ENCODE results near the gene SARDH.

Gene SARDH

DNA sequence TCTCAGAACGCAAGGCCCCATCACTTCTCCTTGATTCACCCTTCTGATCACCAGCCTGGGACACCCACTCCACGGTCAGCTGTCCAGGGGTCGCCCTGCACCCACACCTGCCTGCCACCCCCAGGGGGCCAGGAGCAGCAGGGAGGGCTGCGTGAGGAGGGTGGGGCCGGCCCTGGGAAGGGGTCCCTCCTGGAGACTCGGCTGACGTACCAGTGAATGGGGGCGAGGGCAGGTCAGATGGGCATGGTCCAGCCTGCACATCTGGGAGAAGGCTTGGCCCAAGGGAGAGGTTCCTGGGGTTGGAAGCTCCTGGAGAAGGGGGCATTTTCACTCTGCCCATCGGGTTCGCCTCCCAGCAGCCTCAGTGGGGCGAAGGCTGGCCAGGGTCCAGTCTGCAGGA lies 21.8 kb upstream of the SARDH start:
- H3K9me3 ChIP-seq (ENCODE audit: low read length), result no peaks in the 10 kb centered on the region
- H2AFZ ChIP-seq (ENCODE audit: low read length), result no peak overlapping the region
- H3K9me2 ChIP-seq (ENCODE audit: low read depth, low read length), result no peaks in the 10 kb centered on the region
- TF ChIP-seq, protein P1, sequence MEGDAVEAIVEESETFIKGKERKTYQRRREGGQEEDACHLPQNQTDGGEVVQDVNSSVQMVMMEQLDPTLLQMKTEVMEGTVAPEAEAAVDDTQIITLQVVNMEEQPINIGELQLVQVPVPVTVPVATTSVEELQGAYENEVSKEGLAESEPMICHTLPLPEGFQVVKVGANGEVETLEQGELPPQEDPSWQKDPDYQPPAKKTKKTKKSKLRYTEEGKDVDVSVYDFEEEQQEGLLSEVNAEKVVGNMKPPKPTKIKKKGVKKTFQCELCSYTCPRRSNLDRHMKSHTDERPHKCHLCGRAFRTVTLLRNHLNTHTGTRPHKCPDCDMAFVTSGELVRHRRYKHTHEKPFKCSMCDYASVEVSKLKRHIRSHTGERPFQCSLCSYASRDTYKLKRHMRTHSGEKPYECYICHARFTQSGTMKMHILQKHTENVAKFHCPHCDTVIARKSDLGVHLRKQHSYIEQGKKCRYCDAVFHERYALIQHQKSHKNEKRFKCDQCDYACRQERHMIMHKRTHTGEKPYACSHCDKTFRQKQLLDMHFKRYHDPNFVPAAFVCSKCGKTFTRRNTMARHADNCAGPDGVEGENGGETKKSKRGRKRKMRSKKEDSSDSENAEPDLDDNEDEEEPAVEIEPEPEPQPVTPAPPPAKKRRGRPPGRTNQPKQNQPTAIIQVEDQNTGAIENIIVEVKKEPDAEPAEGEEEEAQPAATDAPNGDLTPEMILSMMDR (IDR thresholded peaks at IDR 0.05; ENCODE audit: low read length), result no peak
- TF ChIP-seq EZH2 (IDR thresholded peaks at IDR 0.05; ENCODE audit: borderline replicate concordance, low read length), result no peak
- no peak overlapping the region for H3K9ac ChIP-seq (ENCODE audit: low read length)
- no peak overlapping the region for H3K27ac ChIP-seq (ENCODE audit: low read depth, low read length, poor library complexity, severe bottlenecking)
- no peaks in the 10 kb centered on the region for H3K79me2 ChIP-seq (ENCODE audit: insufficient read depth, low read length)
- no peaks in the 10 kb centered on the region for H3K36me3 ChIP-seq (ENCODE audit: insufficient read depth, low read length)
- no peak overlapping the region for H3K4me2 ChIP-seq (ENCODE audit: low read length)
- no peak overlapping the region for H3K4me3 ChIP-seq (ENCODE audit: low read depth, low read length, poor library complexity, severe bottlenecking)
- no peaks in the 10 kb centered on the region for H3K27me3 ChIP-seq (ENCODE audit: insufficient read depth, low read length)
- no peaks in the 10 kb centered on the region for H3K4me1 ChIP-seq (ENCODE audit: insufficient read depth, low read length, severe bottlenecking)
- H3F3A ChIP-seq (ENCODE audit: insufficient read depth, low read length), result no peaks in the 10 kb centered on the region
- no peaks in the 10 kb centered on the region for H4K20me1 ChIP-seq (ENCODE audit: insufficient read depth, low read length)

- Histone ChIP-seq H3K4me2 (ENCODE audit: low read length) (no peak overlapping the region), H3K9me3 (ENCODE audit: low read length) (no peaks in the 10 kb centered on the region), H3K9me2 (ENCODE audit: low read depth, low read length) (no peaks in the 10 kb centered on the region), H4K20me1 (ENCODE audit: insufficient read depth, low read length) (no peaks in the 10 kb centered on the region), H3K79me2 (ENCODE audit: insufficient read depth, low read length) (no peaks in the 10 kb centered on the region), H3K4me1 (ENCODE audit: insufficient read depth, low read length, severe bottlenecking) (no peaks in the 10 kb centered on the region), H2AFZ (ENCODE audit: low read length) (no peak overlapping the region), H3K4me3 (ENCODE audit: low read depth, low read length, poor library complexity, severe bottlenecking) (no peak overlapping the region), H3K27ac (ENCODE audit: low read depth, low read length, poor library complexity, severe bottlenecking) (no peak overlapping the region), H3K36me3 (ENCODE audit: insufficient read depth, low read length) (no peaks in the 10 kb centered on the region), H3K27me3 (ENCODE audit: insufficient read depth, low read length) (peaks cover 3% of the 10 kb centered on the region; the same call in 1 of the 2 replicates), H3F3A (ENCODE audit: insufficient read depth, low read length) (no peaks in the 10 kb centered on the region), H3K9ac (ENCODE audit: low read length) (no peak overlapping the region)
- no peak for TF ChIP-seq EZH2 (IDR thresholded peaks at IDR 0.05; ENCODE audit: borderline replicate concordance, low read length)
- TF ChIP-seq, protein P1 (IDR thresholded peaks at IDR 0.05; ENCODE audit: low read length), result no peak
Observed at GRCh38 chr9:133759146-133759900, 21.2 kb upstream of the SARDH start.

- no peaks in the 10 kb centered on the region for H3K9me2 ChIP-seq (ENCODE audit: low read depth, low read length)
- H3K27ac ChIP-seq (ENCODE audit: low read depth, low read length, poor library complexity, severe bottlenecking), result no peak overlapping the region
- H3F3A ChIP-seq (ENCODE audit: insufficient read depth, low read length), result no peaks in the 10 kb centered on the region
- H3K27me3 ChIP-seq (ENCODE audit: insufficient read depth, low read length), result peaks cover 3% of the 10 kb centered on the region; the same call in 1 of the 2 replicates
- H3K79me2 ChIP-seq (ENCODE audit: insufficient read depth, low read length), result no peaks in the 10 kb centered on the region
- H3K4me3 ChIP-seq (ENCODE audit: low read depth, low read length, poor library complexity, severe bottlenecking), result no peak overlapping the region
- H3K9ac ChIP-seq (ENCODE audit: low read length), result no peak overlapping the region
- no peak overlapping the region for H2AFZ ChIP-seq (ENCODE audit: low read length)
- TF ChIP-seq, protein P1 (IDR thresholded peaks at IDR 0.05; ENCODE audit: low read length), result no peak
- no peak for TF ChIP-seq EZH2 (IDR thresholded peaks at IDR 0.05; ENCODE audit: borderline replicate concordance, low read length)
- H3K4me2 ChIP-seq (ENCODE audit: low read length), result no peak overlapping the region
- no peaks in the 10 kb centered on the region for H3K4me1 ChIP-seq (ENCODE audit: insufficient read depth, low read length, severe bottlenecking)
- no peaks in the 10 kb centered on the region for H3K9me3 ChIP-seq (ENCODE audit: low read length)
- no peaks in the 10 kb centered on the region for H3K36me3 ChIP-seq (ENCODE audit: insufficient read depth, low read length)
- no peaks in the 10 kb centered on the region for H4K20me1 ChIP-seq (ENCODE audit: insufficient read depth, low read length)
Observed at GRCh38 chr9:133758228-133758627, 20.1 kb upstream of the SARDH start.
